Activated CD4-positive, alpha-beta T cell treated with anti-CD3 and anti-CD28 coated beads for 1 hour (primary cell): ENCODE results near the gene TMEM63A.
"Not testable (repeated sequence)": the region's sequence is repeated elsewhere in the genome, so short reads cannot be mapped to it uniquely, and the experiment has no call there.

Experiments used
- DNase-seq: peaks from one replicate; pipeline ENCODE4 v3.0.0-alpha.2; 2020

TMEM63A gene

GRCh38 chr1:225908013-225908640 lies 25.9 kb upstream of the TMEM63A start:
- no peak for DNase-seq

GRCh38 chr1:225907341-225907740 lies 25.2 kb upstream of the TMEM63A start:
- DNase-seq = no peak

DNA sequence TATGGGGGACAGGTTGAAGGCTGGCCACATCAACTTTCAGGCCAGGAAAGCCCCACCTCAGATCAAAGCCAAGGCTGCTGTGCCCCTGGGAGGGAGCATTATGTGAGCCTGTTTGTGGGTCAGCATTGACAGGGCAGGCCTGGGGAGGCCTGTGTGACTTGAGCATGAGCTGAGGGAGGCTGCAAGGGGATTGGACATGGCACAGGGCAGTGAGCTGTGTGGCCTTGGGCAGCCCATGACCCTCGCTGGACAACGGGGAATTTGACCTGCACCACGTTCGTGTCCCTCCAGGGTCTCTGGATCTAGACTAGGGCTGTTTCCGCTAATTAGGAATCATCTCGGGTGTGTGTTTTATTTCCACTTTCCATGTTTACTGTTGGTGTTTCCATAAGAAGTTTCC lies 24.3 kb upstream of the TMEM63A start:
- DNase-seq = no peak

DNA sequence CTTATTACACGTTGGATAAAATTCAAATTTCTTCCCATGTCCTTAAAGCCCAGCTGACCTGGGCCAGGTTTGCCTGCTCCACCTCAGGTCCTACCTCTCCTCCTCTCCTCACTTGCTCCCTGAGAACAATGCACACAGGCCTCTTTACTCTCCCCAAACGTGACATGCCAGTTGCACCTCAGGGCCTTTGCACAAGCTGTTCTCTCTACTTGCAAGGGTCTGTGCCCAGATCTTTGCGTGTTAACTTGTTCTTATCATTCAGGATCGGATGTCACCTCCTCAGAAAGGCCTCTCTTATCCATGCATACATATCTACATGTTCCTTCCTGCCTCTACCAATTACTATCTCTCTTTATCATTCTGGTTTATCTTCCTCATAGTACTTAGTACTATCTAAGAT lies 21.4 kb upstream of the TMEM63A start:
- no peak for DNase-seq

- DNase-seq = no peak
Observed at GRCh38 chr1:225899044-225899925, 17.1 kb upstream of the TMEM63A start.

GRCh38 chr1:225897595-225898514 lies 15.7 kb upstream of the TMEM63A start:
- no peak for DNase-seq

- DNase-seq = peak; percentile 51
Observed at GRCh38 chr1:225896937-225897549, 14.9 kb upstream of the TMEM63A start.

DNA sequence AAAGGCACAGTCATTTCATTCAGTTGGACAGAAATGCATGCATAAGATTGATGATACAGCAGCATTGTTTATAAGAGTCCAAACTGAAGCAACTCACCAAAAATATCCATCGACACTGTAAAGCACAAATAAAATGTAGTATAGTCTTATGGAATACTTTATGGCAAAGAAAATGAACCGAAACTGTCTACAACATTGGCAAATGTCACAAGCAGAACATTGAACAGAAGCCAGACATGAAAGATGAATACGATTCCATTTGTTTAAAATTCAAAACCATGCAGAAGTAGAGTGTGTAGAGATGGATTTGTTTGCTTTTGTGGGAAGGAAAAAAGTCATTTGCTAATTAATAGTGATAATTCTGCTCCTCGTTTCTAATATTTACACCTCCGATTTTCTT lies 14.3 kb upstream of the TMEM63A start:
- DNase-seq = no peak

- DNase-seq = no peak
Observed at GRCh38 chr1:225892307-225892706, 10.1 kb upstream of the TMEM63A start.

- DNase-seq = no peak
Observed at GRCh38 chr1:225891229-225891972, 9.2 kb upstream of the TMEM63A start.

GRCh38 chr1:225890346-225891228 lies 8.4 kb upstream of the TMEM63A start:
- no peak for DNase-seq

DNA sequence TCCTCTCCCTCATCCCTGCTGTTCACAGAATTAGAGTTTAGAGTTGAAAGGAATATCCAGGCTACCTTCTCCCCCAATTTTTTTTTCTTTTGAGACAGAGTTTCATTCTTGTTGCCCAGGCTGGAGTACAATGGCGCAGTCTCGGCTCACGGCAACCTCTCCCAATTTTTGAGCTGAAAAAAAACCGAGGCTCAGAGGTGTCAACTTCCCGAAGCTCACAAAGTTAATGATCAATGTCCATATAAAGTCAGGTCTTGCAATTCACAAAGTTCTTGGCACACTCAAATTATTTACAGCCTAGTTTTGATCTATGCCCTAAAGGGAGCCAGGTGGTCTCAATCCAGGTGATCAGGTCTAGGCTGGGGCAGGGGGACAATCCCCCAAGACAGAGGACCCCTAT lies 7.6 kb upstream of the TMEM63A start:
- DNase-seq = no peak

DNA sequence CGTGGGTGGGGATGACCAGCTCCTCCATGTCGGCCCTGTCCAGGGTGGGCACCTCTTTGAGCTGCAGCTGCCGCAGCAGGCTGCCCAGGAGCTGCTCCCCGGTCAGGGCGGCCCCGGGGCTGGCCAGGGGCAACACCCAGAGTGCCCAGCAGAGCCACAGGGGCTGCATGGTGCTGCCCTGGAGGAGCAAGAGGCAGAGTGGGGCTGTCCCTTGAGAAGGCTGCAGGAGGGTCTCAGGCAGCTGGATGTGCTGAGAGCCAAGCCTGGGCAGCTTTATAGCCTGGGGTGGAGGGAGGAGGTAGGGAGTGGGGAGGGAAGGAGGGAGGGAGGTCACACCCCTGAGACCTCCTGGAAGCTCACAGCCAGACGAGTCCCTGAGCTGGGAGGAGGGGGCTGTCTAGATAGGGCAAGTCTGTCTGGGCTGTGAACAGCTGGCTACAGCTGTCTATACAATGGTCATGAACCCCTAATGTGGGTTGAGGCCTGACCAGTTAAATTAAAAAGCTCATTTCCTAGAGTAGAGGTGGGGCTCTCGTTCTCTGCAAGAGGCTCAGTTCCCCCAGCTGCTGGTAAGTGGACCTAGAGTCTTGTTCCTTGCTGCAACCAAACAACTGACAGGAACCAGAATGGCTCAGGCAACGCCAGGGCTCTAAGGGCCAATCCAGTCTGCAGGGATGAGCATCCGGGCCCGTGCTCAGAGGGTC lies 6.9 kb upstream of the TMEM63A start, which contains the start of gene LEFTY1:
Gene LEFTY1 (minus strand): TSS at position 249 of the 704 bp plus-strand sequence. CDS start 80 bp downstream, at position 169.
- DNase-seq = no peak

GRCh38 chr1:225888289-225888897 lies 6.2 kb upstream of the TMEM63A start:
- no peak for DNase-seq

DNA sequence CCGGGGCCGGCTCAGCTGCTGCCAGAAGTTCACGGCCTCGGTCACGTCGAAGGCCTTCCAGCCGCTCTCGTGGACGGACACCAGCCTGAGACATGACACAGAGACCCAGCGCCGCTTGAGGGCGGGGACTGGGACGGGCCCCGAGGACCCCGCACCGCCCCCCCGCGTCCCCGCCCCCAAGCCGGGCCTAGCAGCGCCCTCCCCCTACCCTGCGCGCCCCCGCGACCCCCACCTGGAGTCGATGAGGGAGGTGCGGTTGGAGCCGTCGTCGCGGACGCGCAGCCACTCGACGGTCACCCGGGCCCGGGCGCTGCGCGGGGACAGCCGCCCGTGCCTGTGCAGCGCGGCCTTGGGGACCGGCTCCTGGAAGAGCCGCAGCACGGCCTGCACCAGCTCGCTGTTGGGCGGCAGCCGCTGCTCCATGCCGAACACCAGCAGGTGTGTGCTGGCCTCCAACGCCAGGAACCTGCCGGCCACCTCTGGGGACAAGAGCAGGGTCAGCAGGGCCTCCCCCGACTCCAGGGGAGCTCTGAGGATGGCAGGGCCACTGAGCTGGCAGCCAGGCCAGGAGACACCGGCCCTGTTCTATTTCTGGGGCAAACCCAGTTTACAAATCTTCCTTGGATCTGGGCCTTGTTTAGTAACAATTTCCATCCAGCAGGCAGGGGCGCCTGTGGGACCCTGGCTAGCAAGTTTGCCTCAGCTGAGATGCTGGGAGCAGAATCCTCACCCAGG lies 5.5 kb upstream of the TMEM63A start:
- DNase-seq = not testable (repeated sequence)

GRCh38 chr1:225887030-225887314 lies 4.8 kb upstream of the TMEM63A start:
- no peak for DNase-seq

- DNase-seq = no peak
Observed at GRCh38 chr1:225886159-225887029, 4.2 kb upstream of the TMEM63A start.

DNA sequence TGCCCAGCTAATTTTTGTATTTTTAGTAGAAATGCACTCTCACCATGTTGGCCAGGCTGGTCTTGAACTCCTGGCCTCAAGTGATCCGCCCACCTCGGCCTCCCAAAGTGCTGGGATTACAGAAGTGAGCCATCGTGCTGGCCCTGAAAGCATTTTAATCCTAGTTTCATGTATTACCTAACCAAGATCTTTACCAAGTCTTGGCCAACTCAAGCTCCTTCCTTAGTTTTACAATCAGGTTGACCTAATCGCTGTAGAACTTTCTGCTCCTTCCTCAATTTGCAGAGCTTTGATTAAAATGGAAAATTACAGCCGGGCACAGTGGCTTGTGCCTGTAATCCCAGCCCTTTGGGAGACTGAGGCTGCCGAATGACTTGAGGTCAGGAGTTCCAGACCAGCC lies 3.2 kb upstream of the TMEM63A start:
- DNase-seq = no peak
